LoVo (cell line): ENCODE measurements around the gene HNRNPLL.
"Not testable (repeated sequence)": the region's sequence is repeated elsewhere in the genome, so short reads cannot be mapped to it uniquely, and the experiment has no call there.

Experiments
- DNase-seq: peaks from one replicate; pipeline ENCODE4 v3.0.0-alpha.2; 2016; ENCODE audit warnings: low spot score

The HNRNPLL gene

DNA sequence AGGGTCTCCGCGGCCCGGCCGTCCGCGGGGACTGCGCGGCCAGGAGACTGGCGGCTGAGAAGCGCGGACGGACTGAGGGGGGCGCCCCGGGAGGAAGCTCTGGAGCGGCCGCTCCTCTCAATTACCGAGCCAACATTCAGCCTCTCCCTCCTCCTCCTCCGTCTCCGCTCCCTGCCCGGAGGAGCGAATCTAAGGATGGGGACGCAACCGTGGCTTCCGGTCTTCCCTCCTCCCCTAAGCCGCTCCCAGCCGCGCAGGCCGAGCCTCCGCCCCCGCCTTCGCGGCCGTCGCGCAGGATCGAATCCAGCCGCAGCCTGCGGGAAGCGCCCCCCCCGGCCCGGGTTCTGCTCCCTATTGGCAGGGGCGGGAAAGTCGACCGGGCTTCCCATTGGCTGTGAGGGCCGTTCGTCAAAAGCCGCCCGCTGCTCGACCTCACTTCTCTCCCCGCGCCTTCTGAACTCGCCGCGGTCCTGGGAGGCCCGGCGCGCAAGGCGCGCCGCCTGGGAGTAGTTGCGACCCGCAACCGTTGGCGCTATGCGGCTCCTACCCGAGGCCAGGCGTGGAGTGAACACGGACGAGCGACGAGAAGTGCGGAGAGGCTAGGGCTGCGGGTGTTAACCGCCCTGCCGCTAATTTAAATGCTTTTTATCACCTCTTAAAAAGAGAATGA is at the start of gene HNRNPLL:
Gene HNRNPLL (minus strand): TSS at position 197 of the 670 bp plus-strand sequence. CDS start 302 bp downstream, outside the sequence.
- peak; percentile 97 for DNase-seq

GRCh38 chr2:38650717-38651116 is 48.0 kb upstream of the HNRNPLL start:
- DNase-seq, result no peak

DNA sequence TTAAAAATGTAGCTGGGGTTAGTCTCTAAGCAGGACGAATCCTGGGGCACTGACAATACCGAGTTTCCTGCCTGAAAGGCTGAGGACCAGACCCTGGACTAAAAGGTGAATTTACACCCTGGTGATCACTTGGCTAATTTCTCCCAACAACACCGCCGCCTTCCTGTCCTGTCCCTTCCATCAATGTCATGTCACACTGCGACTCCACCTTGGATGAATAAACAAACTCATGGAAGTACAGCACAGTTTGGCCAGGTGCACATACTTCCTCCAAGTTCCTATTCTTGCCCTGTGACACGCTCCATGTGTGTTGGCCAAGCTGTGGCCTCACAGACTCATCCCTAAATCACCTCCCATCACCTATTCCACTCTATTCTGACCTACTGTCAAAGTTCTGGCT is 47.3 kb upstream of the HNRNPLL start:
- DNase-seq, result no peak

DNA sequence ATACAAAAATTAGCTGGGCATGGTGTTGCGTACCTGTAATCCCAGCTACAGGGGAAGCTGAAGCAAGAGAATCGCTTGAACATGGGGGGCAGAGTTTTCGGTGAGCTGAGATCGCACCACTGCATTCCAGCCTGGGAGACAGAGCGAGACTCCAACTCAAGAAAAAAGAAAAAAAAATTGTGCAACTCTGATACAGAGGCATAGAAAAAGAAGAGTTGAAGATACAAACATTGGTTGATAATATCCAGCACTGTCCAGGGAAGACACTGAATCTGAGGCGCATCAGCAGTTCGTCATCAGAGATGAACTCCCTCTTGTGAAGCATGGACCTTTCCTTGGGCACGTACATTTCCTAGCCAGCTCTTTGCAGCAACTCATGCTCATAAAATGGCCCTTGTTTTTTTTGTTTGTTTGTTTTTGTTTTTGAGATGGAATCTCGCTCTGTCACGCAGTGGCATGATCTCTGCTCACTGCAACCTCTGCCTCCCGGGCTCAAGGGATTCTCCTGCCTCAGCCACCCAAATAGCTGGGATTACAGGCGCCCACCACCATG is 46.5 kb upstream of the HNRNPLL start:
- DNase-seq, result no peak

- no peak for DNase-seq
Measured at GRCh38 chr2:38648107-38648761, 45.5 kb upstream of the HNRNPLL start.

DNA sequence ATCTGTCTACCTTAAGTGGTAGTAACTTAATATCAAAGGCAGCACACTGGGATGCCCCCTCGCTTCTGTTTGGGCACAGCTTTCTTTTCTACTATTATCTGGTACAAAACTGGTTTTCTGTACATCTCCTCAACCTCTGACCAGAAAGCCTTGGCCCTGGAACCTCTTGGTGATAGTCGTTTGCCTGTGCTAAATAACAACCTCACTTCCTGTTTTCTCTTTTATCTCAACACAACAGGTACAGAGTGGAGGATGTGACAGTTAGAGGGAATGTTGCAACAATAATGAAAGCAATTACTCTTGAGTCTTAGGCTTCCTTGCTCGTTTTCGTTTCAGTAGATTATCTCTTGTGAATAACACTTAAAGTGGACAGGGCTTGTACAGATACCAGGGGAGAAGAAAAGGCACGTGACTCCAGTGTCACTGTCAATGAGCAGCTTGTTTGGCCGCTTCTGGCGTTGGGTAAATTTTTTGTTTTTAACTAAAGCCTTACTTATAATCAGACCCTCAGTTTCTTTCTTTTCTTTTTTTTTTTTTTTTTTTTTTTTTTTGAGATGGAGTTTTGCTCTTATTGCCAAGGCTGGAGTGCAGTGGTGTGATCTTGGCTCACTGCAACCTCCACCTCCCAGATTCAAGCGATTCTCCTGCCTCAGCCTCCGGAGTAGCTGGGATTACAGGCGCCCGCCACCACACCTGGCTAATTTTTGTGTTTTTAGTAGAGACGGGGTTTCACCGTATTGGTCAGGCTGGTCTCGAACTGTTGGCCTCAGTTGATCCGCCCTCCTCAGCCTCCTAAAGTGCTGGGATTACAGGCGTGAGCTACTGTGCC is 41.2 kb upstream of the HNRNPLL start:
- DNase-seq, result not testable (repeated sequence)

- no peak for DNase-seq
Measured at GRCh38 chr2:38643021-38643671, 40.4 kb upstream of the HNRNPLL start.

- not testable (repeated sequence) for DNase-seq
Measured at GRCh38 chr2:38642373-38643017, 39.8 kb upstream of the HNRNPLL start.

DNA sequence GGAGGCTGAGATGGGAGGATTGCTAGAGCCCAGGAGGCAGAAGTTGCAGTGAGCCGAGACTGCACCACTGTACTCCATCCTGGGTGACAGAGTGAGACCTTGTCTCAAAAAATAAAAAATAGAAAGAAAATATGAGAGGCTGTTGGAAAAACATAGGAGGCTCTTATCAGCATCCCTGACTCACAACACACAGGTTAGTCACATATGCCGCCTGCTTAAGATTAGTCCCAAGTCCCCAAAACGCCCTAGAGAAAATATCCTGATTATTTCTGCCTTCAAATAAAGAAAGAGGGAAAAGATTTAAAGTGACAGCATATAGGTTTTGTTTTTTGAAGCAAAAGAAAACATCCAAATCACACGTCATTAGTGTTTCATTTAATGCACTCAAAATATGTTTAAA is 33.3 kb upstream of the HNRNPLL start:
- DNase-seq, result no peak

GRCh38 chr2:38635139-38635538 is 32.4 kb upstream of the HNRNPLL start:
- no peak for DNase-seq

DNA sequence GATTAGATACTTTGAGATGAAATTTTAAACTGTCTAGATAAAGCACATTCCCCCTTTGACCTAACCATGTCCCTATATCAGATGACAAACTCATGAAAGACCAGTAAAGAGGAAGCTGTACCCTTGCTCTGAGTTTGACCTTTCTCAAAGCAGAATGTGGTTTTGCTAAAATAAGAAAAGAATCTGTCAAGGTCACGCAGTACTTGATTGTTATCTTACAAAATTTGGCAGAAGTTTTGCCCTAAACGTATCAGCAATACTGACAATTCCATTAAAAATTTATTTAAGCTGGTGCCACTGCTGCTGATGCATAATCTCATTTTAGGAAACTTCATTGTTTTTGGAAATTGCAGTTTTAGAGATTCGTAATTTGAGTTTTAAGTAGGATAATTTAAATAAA is 32.0 kb upstream of the HNRNPLL start:
- no peak for DNase-seq

DNA sequence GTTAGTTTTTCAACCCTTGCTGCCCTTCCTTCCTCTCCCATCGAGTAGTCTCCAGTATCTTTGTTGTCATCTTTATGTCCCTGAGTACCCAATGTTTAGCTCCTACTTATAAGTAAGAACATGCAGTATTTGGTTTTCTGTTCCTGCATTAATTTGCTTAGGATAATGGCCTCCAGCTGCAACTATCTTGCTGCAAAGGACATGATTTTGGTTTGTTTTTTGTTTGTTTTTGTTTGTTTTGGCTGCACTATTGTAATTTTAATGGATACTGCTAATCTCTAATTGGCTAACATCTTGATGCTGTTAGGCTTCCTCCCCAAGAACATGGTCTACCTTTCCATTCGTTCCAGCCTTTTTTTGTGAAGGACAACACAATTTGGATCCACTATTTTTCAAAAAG is 31.2 kb upstream of the HNRNPLL start:
- DNase-seq, result no peak

DNA sequence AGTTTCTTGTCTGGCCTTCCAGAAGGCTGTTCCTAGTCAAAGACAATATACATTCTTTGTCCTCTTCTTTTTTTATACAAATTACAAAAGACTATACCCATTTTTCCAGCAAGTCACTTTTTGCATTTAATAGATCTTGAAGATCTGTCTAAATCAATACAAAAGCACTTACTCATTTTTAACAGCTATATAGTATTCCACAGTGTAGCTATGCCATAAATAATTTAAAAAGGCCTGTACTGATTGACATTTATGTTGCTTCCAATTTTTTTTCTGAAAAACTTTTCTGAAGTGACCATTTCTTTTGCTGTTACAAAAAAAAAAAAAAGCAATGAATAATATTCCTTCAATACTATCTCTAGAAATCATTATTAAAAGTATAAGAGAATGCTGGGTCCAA is 30.3 kb upstream of the HNRNPLL start:
- no peak for DNase-seq

DNA sequence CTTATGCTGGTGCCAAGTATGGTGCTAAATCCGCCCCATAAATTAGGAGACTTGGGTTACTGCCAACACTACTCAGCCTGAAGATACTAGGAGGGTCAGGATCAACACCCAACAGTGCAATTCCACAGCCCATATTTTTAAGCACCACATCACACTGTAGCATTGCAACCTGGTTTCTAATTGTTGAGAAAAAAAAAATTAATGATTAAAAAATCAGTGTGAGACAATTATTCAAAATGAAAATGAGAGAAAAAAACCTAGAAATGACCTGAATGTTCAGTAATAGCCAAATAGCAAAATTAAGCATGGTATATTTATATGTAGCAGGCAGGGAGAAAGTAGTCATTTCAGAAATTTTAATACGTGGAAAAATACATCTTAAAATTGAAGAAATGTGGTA is 29.2 kb upstream of the HNRNPLL start:
- DNase-seq, result no peak

DNA sequence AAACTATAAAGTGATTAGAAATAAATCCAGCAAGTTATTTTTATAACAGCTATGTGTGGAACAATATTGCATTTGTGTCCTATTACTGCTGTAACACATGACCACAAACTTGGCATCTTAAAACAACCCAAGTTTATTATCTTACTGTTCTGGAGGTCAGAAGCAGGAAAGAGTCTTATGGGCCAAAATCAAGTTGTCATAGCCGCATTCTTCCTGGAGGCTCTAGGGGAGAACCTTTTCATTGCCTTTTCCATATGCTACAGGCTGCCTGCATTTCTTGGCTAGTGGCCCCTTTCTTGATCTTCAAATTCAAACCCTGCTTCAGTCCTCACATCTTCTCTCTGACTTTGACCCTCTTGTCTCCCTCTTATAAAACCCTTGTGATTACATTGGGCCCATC is 27.0 kb upstream of the HNRNPLL start:
- DNase-seq, result no peak

DNA sequence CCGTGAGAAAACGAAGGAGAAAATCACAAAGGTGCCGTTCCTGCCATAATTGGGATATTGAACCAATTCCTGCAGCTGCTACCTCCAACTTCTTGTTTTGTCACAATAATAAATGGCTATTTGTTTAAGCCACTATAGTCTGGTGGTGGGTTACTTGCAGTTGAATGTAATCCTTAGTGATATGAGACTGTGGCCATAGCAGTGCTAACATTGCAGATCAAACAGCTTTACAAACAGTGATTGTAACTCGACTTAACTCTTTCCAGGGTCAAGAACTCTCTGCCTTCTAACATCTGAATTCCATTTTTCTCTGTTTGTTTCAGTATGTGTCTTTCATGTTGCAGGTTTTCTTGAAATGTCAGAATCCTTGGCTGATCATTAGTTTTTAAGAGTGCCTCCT is 24.7 kb upstream of the HNRNPLL start:
- DNase-seq, result no peak

DNA sequence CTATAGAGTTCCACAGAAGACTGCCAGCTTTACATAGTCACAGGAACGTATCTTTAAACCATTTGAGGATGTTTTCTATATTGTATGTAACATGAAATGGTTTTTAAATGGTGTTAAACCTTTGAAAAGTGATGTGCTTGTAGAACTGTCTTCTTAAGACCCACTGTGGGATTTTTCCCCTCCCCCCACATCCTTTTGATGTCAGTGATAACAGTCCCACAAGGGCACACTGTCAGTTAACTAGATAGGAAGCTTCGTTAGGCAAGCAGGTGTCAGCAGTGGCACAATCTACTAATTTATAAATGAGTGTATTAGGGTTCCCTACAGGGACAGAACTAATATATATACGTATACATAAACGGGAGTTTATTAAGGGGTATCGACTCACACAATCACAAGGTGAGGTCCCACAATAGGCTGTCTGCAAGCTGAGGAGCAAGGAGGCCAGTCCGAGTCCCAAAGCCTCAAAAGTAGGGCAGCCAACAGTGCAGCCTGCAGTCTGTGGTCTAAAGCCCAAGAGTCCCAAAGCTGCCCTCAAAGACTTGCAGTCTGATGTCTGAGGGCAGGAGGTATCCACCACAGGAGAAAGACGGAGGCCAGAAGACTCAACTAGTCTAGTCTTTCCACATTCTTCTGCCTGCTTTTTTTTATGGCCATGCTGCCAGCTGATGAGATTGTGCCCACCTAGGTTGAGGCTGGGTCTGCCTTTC is 23.8 kb upstream of the HNRNPLL start:
- no peak for DNase-seq

- DNase-seq, result no peak
Measured at GRCh38 chr2:38622210-38622609, 19.5 kb upstream of the HNRNPLL start.

DNA sequence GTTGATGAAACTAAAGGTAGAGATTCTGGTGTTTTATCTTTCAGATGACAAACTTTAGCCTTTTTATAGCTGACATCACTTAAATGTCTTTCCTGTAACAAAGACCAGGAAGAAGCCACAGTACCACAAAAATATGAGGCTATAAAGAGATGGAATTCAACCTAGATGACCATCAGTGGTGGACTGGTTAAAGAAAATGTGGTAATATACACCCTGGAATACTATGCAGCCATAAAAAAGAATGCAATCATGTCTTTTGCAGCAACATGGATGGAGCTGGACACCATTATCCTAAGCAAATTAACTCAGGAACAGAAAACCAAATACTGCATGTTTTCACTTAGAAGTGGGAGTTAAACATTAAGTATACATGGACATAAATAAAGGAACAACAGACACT is 18.3 kb upstream of the HNRNPLL start:
- DNase-seq, result no peak

GRCh38 chr2:38620282-38620977 is 17.7 kb upstream of the HNRNPLL start:
- DNase-seq, result no peak
